Measurements from ENCODE around the gene MALSU1. TPM values are rescaled to one million over a fixed set of nuclear protein-coding genes. Genes with fewer than 3 reads are reported as not detected.

MALSU1 gene
- total RNA-seq, 1 donor from 2014 or later = 43.3 TPM

DNA sequence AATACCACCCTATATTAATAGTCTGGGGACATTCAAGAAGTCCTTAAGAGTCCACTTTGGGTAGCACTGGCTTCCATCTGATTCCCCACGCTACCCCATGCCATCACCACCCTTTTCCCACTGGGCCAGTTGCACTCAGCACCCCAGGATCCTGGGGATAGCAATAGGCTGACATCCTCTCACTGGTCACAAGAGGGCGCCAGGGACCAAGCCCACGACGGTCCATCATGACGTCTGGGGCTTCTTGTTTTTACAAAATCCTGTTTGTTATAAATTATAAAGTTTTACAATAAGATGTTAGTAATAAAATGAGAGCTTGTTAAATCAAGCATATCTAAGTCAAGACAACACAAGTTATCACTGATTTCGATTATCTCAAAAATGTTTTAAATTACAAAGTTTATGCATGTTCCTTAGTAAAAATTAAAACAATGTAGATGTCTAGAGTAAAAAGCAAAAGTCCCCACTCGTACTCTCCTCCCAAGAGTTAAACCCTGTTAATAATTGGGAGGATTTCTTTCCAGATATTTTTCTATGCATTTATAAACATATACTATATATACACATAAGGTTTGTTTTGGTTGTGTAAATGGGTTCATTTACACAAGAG is 37.2 kb upstream of the MALSU1 start:
- H3K27me3 Mint-ChIP-seq (ENCODE audit: low read depth) = peaks cover 2% of the 10 kb centered on the region
- peak in 1 of 2 experiments; percentile 57 for DNase-seq (ENCODE audit: low spot score in 2 of 2, unreplicated experiment in 2 of 2)
- TF ChIP-seq, protein P1, sequence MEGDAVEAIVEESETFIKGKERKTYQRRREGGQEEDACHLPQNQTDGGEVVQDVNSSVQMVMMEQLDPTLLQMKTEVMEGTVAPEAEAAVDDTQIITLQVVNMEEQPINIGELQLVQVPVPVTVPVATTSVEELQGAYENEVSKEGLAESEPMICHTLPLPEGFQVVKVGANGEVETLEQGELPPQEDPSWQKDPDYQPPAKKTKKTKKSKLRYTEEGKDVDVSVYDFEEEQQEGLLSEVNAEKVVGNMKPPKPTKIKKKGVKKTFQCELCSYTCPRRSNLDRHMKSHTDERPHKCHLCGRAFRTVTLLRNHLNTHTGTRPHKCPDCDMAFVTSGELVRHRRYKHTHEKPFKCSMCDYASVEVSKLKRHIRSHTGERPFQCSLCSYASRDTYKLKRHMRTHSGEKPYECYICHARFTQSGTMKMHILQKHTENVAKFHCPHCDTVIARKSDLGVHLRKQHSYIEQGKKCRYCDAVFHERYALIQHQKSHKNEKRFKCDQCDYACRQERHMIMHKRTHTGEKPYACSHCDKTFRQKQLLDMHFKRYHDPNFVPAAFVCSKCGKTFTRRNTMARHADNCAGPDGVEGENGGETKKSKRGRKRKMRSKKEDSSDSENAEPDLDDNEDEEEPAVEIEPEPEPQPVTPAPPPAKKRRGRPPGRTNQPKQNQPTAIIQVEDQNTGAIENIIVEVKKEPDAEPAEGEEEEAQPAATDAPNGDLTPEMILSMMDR (IDR thresholded peaks at IDR 0.05; ENCODE audit: unreplicated experiment) = peak; percentile 74

DNA sequence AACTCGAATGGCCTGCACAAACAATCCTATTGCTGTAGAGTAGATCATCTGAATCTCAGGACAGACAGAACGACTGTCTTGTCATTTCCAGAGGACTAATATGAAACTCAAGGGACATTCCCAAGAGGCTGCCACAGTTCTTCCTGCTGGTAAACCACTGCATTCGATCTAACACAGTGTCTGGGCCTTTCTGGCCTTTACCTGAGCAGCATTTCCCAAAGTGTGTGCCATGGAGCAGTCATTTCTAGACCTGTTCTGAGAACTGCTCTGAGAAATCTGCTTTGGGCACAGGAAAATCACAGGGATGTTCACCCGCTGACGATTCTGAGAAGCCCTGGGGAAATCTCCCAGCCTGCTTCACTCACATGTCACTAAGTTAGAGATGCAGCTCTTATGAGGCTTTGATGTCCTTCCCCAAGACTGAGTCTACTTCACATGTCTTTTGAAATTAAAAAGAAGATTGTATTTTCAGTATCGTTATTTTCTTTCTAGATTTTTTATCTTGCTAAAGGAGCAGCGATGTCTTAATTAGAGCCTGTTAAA is 34.2 kb upstream of the MALSU1 start:
- TF ChIP-seq, protein P1 (IDR thresholded peaks at IDR 0.05; ENCODE audit: unreplicated experiment) = no peak
- DNase-seq (ENCODE audit: low spot score in 2 of 2, unreplicated experiment in 2 of 2) = no peak
- H3K9me3 Mint-ChIP-seq = peaks cover 5% of the 10 kb centered on the region
- no peak overlapping the region for H3K4me3 Mint-ChIP-seq
- no peaks in the 10 kb centered on the region for H3K4me1 Mint-ChIP-seq
- no peaks in the 10 kb centered on the region for H3K36me3 Mint-ChIP-seq
- H3K27ac Mint-ChIP-seq = no peak overlapping the region
- H3K27me3 Mint-ChIP-seq (ENCODE audit: low read depth) = no peaks in the 10 kb centered on the region

More for the DNA sequence above, 37.2 kb upstream of the MALSU1 start:
- H3K36me3 Mint-ChIP-seq = no peaks in the 10 kb centered on the region
- H3K4me3 Mint-ChIP-seq = no peak overlapping the region
- no peaks in the 10 kb centered on the region for H3K9me3 Mint-ChIP-seq
- no peaks in the 10 kb centered on the region for H3K4me1 Mint-ChIP-seq
- H3K27ac Mint-ChIP-seq = no peak overlapping the region

DNA sequence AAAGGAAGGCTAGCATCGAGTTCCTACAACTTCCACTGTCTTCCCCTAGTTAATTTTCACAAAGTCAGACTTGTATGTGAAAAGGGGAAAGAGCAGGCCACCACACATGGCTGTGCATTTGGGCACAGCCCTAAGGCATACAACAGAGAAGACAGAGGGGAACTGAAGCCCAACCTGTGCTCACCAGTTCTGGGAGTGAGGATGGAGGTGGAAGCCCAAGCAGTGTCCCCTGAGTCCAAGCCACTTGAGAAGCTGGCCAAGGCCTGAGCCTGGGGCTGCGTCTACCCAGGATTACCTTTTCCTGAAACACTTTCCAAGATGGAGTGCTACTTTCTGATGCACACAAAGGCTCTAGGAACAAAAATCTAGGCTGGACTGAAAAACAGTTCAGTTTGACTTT is 32.2 kb upstream of the MALSU1 start:
- TF ChIP-seq, protein P1 (IDR thresholded peaks at IDR 0.05; ENCODE audit: unreplicated experiment) = no peak
- no peak overlapping the region for H3K4me3 Mint-ChIP-seq
- H3K27me3 Mint-ChIP-seq (ENCODE audit: low read depth) = no peaks in the 10 kb centered on the region
- no peak for DNase-seq (ENCODE audit: low spot score in 2 of 2, unreplicated experiment in 2 of 2)
- peaks cover 5% of the 10 kb centered on the region for H3K9me3 Mint-ChIP-seq
- no peak overlapping the region for H3K27ac Mint-ChIP-seq
- no peaks in the 10 kb centered on the region for H3K4me1 Mint-ChIP-seq
- H3K36me3 Mint-ChIP-seq = no peaks in the 10 kb centered on the region

DNA sequence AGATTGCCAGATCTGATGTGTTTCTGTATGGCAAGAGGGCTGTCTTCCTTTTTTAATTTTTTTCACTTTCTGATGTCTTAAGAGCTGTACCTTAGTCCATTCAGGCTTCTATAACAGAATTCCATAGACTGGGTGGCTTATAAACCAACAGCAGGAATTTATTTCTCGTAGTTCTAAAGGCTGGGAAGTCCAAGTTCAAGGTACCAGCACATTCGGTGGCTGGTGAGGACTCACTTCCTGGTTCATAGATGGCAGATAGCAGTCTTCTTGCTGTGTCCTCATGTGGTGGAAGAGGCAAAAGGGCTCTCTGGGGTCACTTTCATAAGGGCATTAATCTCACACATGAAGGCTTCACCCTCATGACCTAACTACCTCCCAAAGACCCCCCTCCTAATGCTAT is 31.8 kb upstream of the MALSU1 start:
- H3K27me3 Mint-ChIP-seq (ENCODE audit: low read depth) = peaks cover 3% of the 10 kb centered on the region
- no peak overlapping the region for H3K4me3 Mint-ChIP-seq
- peaks cover 5% of the 10 kb centered on the region for H3K9me3 Mint-ChIP-seq
- no peak overlapping the region for H3K27ac Mint-ChIP-seq
- H3K4me1 Mint-ChIP-seq = peaks cover 2% of the 10 kb centered on the region
- TF ChIP-seq, protein P1 (IDR thresholded peaks at IDR 0.05; ENCODE audit: unreplicated experiment) = no peak
- H3K36me3 Mint-ChIP-seq = no peaks in the 10 kb centered on the region
- no peak for DNase-seq (ENCODE audit: low spot score in 2 of 2, unreplicated experiment in 2 of 2)

DNA sequence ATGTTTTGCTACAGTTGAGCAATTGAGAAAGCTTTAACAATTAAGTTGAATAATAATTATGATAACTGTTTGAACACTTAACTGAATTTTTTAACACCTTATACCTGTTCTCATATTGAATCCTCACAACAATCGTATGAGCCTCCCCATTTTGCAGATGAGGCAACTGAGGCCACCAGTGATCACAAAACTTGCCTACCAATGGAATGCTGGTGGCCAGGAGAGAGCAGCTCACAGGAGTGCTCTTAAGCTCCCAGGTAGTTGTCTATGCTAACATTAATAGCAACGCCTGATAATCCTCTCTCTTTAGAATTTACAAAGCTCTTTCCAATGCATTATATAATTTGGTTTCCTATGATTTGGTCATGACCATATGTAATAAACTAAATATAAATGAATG is 31.0 kb upstream of the MALSU1 start:
- H3K36me3 Mint-ChIP-seq = no peaks in the 10 kb centered on the region
- no peak for DNase-seq (ENCODE audit: low spot score in 2 of 2, unreplicated experiment in 2 of 2)

More for the DNA sequence above, 31.0 kb upstream of the MALSU1 start:
- Mint-ChIP-seq H3K4me1 (peaks cover 6% of the 10 kb centered on the region), H3K27ac (no peak overlapping the region), H3K4me3 (no peak overlapping the region), H3K9me3 (peaks cover 5% of the 10 kb centered on the region), H3K27me3 (ENCODE audit: low read depth) (peaks cover 5% of the 10 kb centered on the region)
- TF ChIP-seq, protein P1 (IDR thresholded peaks at IDR 0.05; ENCODE audit: unreplicated experiment) = no peak

Measured in mesothelial cell of epicardium (in vitro differentiated cells).